Left renal cortex interstitium (tissue), 4 donors: Measurements from ENCODE around the gene NDUFV3. TPM values are rescaled to one million over a fixed set of nuclear protein-coding genes. Genes with fewer than 3 reads are reported as not detected.
"Not testable (repeated sequence)": the region's sequence is repeated elsewhere in the genome, so short reads cannot be mapped to it uniquely, and the experiment has no call there.

Experiments used
- DNase-seq, 4 donors: peaks; one replicate each; pipeline ENCODE4 v3.0.0-alpha.2; 2013; ENCODE audit warnings: low read depth in 4 of 4, low spot score in 2 of 4, missing footprints in 1 of 4
- polyA plus RNA-seq, 4 donors: library from polyadenylated mRNA; unstranded; fragments of 120-200 nt; gene quantifications; one replicate each; pipeline ENCODE4 v1.2.1, GENCODE V29; 2013; ENCODE audit not compliant: insufficient read length in 4 of 4

The NDUFV3 gene
- polyA plus RNA-seq, 4 donors: 38.5 to 47.1 (median 43.2) TPM

DNA sequence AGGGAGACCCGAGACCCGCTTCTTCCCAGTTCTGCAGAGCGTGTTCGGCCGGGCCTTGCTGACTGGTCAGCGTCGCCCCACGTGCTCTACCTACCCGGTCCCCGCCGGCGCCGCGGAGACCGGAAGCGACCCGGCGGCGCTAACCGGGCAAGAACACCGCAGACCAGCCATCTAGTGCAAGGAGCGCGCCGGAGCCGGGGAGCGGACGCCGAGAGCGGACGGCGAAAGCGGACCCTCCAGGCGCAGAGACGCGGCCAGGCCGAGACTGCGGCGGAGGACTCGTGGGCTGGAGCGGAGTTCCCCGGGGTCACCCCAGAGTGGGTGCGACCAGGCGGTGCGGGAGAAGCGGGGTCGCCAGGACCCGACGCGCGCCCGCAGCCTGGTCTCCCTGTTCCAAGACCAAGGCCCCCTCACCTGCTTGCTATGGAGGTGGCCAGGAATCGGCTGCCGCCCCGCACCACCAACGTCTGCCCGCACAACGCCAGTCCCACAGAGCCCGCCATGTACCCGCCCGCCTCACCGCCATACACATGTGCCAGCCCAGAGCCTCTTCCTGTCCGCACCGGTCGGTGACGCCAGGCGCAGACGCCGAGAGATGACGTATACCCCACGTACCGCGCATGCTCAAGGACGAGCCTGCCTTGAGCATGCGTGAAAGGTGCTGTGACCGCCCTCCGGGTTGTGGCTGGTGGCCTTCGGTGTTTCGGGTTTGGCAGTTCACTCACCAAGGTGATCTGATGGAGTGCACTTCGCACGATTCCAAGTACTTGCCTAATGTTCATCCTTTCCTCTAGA is 13.9 kb upstream of the NDUFV3 start, which contains the start of gene WDR4:
WDR4 (minus strand) TSS at position 547 of the 795 bp plus-strand sequence; CDS start at position 503, 44 bp downstream.
- peak; percentile 93 to 97 (median 96) for DNase-seq

DNA sequence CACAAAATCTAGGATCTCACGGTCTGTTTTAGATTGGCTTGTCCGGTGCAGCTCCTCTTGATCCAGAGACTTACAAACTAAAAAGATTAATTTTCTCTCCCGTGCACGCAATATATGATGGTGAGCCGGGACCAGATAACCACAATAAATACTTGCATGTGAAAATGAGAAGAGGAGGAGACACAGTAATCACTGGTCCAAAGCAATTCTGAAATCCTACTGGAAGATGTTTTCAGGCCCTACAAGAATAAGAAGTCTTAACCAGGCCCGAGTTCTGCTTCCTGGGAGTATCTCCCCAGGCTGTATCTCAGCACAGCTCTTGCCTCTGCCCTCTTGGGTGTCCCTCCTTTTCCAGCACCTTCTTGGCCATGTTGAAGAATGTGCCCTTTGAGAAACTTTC is 12.8 kb upstream of the NDUFV3 start:
- no peak for DNase-seq

DNA sequence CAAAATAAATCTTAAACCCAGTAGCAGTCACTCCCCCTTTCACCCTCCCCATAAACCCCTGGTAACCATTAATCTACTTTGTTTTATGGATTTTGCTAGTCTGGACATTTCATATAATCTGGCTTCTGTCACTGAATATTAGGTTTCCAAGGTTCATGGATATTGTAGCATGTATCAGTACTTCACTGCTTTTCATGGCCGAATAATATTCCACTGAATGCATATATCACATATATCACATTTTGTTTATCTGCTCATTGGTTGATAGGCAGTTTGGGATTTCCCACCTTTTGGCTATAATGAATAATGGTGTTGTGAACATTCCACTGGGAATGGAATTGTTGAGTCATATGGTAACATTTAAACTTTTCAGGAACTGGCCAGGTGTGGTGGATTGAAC is 9.2 kb upstream of the NDUFV3 start:
- DNase-seq: no peak

DNA sequence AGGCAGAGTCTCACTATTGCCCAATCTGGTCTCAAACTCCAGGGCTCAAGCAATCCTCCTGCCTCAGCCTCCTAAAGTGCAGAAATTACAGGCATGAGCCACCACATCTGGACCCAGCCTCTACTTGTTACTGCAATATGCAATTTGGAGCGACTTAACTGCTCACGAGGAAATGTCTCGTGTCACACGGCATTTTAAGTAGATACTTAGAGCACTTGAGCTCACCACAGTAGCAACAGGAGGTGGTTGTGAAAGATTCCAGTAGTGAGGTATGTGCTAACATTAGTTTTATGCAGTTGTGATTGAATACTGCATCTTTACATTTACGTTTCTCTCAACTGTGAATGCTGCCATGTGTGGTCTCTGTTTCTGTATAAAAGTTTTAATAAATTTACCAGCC is 5.8 kb upstream of the NDUFV3 start:
- no peak for DNase-seq

DNA sequence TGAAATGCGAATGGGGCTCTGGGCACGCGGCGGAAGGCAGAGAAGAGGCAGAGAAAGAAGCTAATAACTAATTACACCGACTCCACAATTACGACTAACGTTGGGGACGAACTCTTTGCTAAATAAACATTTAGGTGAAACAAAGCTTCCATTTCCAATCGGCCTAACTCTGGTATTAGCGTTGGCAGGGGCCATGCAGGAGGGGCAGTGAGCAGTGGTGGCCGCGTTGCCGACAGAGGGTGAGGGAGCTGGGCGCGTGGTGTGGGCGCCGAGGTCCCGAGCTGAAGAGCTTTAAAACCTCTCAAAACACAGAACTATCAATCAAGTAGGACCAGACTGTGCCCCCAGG is 553 bp upstream of the NDUFV3 start:
- DNase-seq: no peak

DNA sequence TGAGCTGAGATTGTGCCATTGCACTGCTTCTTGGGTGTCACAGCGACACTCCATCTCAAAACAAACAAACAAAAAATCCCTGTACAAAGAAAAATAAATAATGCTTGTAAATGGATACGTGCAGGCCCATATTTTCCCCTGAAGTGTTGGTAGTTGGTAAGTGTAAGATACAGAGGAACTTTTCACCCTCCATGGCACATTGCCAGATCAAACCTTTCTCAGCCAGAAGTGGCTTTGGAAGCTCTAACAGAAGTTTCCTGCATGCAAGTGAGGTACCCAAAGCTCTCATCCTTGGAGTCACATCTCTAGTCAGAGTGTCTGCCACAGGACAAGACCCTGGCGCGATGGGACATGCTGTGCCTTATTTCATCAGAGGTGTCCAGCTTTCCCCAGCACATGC is 7.3 kb downstream of the NDUFV3 start:
- DNase-seq: no peak

DNA sequence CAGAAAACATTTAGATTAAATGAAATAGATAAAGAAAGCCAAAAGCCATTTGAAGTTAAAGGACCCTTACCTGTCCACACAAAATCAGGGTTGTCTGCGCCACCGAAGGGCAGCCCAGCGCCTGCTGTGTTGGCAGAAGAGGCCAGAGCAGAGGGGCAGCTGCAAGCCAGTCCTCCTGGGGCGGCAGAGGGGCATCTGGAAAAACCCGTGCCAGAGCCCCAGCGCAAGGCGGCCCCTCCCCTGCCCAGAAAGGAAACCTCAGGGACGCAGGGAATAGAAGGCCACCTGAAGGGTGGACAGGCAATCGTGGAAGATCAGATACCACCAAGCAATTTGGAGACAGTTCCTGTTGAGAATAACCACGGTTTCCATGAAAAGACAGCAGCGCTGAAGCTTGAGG is 10.7 kb downstream of the NDUFV3 start:
- DNase-seq: no peak

DNA sequence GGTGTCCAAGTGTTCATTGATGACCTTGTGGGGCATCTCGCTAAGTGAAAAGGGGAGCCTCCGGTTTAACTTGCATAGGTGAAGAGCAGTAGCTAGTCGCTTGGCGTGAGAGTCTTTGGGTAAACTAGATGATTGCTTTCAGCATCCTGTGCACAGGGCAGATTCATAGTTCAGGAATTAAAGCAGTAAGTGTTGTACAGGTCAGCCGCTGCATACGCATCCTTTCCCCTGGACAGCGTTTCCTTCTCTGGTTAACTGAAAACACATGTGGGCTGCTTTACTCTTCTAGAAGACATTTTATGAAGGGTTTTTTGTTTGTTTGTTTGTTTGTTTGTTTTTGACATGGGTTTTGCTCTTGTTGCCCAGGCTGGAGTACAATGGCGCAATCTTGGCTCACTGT is 12.1 kb downstream of the NDUFV3 start:
- no peak for DNase-seq

DNA sequence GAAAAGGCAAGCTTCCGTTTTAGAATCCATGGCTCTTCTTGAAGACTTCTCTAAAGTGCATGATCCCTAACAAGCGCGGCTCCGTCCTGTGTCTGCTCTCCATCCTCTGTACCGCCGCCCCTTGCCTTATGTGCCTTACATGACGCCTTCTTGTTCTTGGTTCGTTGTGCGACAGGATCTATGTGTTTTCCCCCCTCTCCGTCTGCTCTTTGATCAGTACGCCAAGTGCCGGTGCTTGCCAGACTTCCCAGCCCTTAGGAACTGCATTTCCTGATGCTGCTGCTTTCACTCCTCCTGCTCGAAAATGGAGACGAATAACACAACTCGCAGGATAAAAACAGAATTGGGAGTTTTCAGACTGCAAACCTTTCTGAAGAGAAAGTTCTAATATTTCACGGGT is 13.1 kb downstream of the NDUFV3 start:
- no peak for DNase-seq

DNA sequence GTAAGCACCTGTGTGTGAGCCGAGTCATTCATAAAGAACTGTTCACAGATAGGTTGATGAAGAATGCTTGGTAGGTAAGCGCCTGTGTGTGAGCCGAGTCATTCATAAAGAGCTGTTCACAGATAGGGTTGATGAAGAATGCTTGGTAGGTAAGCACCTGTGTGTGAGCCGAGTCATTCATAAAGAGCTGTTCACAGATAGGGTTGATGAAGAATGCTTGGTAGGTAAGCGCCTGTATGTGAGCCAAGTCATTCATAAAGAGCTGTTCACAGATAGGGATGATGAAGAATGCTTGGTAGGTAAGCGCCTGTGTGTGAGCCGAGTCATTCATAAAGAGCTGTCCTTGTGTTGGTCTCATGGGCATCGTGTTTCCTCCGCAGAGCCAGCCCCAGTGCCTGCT is 15.4 kb downstream of the NDUFV3 start:
- DNase-seq: not testable (repeated sequence)

DNA sequence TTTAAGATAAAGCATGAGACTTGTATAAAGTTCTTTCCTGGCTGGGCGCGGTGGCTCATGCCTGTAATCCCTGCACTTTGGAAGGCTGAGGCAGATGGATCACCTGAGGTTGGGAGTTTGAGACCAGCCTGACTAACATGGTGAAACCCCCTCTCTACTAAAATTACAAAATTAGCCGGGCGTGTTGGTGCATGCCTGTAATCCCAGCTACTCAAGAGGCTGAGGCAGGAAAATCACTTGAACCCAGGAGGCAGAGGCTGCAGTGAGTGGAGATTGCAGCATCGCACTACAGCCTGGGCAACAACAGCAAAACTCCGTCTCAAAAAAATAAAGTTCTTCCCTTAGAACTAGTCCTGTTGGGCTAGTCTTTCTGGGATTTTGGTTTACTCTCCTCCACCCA is 18.8 kb downstream of the NDUFV3 start:
- not testable (repeated sequence) for DNase-seq

DNA sequence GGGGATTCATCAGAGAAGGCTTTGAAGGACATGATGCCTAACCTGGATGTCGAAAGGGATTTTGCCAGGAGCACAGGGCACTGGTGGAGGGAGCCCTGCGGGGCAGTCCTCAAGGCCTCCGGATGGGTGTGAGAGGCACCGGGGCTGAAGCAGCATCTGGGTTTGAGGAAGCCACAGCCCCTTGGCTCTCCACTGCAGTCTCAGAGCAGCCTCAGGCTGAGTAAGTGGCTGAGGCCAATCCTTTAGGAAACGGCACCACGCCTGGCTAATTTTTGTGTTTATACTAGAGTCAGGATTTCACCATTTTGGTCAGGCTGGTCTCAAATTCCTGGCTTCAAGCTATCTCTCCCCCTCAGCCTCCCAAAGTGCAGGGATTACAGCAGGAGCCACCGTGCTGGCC is 20.4 kb downstream of the NDUFV3 start:
- no peak for DNase-seq

DNA sequence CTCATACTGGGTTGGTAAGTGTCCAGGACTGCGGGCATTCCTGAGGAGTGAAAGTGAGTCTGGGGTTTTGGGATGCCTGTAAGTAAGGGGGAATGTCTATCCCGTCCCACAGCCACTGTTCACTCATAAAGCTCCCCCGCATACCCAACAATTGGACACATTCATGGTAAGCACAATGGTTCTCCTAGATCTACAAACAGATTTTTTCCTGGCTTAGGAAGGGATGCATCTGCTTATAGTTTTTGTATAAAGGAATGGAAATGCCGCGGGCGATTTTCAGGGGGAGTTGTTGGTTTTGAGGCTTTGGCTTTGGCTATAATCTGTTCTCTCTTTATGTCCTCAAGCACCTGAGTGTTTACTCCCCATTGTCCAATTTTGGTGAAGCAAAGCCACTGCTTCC is 25.2 kb downstream of the NDUFV3 start:
- DNase-seq: no peak

DNA sequence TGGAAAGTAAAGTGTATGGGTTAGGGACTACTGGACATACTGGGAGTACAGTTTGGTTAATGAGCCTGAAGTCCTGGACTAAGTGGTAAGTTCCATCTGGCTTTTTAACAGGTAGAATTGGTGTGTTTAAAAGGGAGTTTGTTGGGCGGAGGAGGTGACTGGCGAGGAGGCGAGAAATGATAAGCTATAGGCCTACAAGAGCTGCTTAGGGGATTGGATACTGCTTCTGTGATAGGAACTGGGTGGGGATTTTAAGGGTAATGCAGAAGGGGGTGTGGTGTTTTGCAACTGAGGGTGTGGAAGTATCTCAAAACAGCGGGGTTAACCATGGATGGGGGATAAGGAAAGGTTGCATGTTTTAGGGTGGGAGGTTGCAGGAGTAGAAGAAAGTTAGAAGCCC is 28.8 kb downstream of the NDUFV3 start:
- DNase-seq: no peak

DNA sequence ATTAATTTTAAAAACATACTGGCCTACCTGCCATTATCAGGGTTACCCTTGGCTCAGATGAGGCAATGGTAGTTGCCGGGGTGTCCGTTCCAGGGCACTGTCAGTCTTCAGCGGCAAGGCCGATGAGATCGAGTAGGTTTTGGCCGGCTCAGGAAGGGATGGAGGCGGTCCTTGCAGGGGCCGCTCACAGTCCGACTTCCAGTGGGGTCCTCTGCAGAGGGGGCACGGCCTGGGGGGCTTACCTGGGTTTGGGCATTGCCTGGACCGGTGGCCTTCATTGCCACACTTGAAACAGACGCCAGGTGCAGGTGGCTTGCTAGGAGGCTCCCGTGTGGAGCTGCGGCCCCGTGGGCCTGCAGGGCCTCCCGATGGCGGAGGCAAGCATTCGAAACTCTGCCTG is 29.8 kb downstream of the NDUFV3 start:
- DNase-seq: no peak

DNA sequence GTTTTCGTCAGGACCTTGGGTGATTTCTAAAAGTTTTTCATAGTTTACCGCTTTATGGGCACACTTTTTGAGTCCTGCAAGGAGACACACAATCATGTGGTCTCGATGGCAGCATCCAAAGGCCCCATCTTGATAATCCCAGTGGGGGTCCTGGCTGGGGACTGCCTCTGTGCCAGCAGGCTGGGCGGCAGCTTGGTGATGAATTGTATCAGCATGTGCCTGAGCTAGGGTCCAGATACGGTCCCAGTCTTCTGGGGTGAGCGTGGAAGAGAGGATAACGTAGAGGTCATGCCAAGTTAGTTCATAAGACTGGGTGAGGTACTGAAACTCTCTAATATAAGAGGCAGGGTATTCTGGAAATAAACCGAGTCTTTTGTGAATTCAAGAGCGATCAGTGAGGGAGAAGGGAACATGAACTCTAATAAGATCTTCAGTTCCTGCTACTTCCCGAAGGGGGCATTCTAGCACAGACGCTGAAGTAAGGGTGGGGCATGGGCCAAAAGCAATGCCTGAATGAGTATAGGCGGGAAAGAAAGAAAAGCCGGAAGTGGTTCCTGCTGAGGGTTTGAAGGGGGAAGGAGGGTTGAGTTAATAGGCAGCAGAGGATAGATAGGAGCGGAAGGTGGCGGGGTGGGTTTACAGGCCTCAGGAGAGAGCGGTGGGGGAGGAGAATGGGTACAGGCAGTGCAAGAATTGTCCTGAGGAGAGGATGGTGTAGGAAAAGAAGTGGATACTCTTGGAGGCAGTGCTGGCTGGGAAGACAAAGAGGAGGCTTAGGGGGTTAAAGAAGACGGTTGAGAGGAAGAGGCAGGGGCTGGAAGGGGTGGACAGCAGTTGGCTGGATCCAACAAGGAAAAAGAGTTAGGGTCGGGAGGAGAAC is 30.7 kb downstream of the NDUFV3 start:
- peak; percentile 48 to 82 (median 66) for DNase-seq

DNA sequence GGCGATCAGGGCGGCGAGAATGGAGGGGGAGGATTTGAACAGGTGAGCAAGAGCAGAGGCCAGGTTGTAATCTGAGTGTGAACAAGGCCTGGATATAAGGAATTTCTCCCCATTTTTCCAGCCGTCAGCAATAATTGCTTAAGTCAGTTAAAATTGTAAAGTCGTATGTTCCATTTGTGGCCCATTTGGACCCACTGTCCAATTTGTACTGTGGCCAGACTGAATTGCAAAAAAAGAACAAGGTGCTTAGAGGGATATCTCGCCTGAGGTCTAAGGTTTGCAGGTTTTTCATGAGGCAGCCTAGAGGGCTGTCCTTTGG is 31.3 kb downstream of the NDUFV3 start:
- no peak for DNase-seq

DNA sequence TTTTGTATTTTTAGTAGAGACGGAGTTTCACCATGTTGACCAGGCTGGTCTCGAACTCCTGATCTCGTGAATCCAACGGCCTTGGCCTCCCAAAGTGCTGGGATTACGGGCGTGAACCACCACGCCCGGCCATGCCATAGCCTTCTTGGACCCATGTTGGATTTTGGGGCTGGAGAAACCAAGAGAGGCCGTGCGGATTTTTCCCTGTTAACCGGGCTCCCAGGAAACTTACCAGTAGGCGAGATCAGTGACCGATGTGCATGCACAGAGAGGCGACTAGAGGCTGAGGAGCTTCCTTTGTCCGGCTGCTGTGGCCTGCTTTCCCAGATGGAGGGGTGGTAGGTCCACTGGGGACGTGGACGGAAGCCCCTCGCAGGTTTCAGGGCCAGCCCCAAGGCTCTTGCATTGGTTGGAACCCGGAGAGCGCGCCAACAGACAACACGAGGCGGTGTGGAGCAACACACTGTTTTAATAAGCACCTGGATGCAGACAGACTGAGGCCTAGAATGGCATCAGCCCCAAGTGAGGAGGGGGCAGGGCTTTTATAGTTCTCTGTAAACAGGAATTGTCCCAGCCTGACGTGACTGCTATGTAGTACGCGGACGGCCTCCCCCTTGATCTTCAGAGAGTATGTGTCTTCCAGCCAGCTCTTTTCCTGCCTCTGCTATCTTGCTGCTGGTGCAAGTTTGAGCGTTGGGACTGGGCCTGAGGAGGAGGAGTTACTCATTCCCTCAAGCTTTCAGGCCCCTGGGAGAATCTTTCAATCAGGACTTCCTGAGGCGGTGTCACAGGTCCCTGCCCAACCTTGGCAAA is 32.2 kb downstream of the NDUFV3 start, which contains the start of gene ERVH48-1:
ERVH48-1 (minus strand) TSS at position 517 of the 813 bp plus-strand sequence. CDS start 6,624 bp downstream, outside the sequence.
- no peak for DNase-seq

DNA sequence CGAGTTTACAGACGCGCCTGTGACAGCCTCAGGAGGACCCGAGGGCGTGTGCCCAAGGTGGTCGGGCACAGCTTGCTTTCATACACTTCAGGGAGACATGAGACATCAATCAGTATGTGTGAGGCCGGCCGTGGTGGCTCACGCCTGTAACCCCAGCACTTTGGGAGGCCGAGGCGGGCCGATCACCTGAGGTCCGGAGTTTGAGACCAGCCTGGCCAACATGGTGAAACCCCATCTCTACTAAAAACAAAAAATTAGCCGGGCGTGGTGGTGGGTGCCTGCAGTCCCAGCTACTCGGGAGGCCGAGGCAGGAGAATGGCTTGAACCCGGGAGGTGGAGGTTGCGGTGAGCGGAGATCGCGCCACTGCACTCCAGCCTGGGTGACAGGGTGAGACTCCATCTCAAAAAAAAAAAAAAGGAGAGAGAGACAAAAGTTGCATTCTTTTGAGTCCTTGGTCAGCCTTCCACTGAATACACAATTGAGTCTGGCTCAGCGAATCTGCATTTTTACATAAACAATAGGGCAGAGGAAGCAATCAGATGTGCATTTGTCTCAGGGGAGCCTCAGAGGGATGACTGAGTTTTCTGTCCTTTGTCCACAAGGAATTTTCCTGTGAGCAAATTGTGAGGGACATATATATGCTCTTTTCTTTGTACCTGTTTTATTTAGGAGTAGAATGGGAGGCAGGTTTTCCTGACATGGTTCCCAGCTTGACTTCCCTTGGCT is 34.5 kb downstream of the NDUFV3 start:
- DNase-seq: not testable (repeated sequence)

DNA sequence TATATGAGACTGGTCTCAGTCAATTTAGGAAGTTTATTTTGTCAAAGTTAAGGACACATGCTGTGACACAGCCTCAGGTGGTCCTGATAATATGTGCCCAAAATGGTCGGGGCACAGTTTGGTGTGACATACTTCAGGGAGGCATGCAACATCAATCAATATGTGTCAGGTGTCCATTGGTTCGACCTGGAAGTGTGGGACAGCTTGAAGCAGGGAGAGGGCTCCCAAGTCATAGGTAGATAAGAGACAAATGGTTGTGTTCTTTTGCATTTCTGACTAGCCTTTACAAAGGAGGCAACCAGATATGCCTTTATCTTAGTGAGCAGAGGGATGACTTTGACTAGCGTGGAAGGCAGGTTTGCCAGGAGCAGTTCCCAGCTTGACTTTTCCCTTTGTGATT is 36.9 kb downstream of the NDUFV3 start:
- DNase-seq: no peak
